GM18951 (cell line): ENCODE measurements around the gene NQO2.

Source experiments
- POLR2A ChIP-seq: IDR thresholded peaks from 4 replicates; pipeline ENCODE4 v1.6.1; 2011; ENCODE audit warnings: mild to moderate bottlenecking; ENCODE audit not compliant: insufficient read length, insufficient read depth; ENCODE audit errors: extremely low read depth
- in situ Hi-C: fragments of 300-500 bp; cut with MboI; formaldehyde crosslinking; loops from one replicate; pipeline ENCODE4 v1.12.0; 2022; ENCODE audit warnings: low sequenced_read_pairs, mixed read lengths, inconsistent platforms; ENCODE audit not compliant: unreplicated experiment

Gene NQO2, protein sequence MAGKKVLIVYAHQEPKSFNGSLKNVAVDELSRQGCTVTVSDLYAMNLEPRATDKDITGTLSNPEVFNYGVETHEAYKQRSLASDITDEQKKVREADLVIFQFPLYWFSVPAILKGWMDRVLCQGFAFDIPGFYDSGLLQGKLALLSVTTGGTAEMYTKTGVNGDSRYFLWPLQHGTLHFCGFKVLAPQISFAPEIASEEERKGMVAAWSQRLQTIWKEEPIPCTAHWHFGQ

DNA sequence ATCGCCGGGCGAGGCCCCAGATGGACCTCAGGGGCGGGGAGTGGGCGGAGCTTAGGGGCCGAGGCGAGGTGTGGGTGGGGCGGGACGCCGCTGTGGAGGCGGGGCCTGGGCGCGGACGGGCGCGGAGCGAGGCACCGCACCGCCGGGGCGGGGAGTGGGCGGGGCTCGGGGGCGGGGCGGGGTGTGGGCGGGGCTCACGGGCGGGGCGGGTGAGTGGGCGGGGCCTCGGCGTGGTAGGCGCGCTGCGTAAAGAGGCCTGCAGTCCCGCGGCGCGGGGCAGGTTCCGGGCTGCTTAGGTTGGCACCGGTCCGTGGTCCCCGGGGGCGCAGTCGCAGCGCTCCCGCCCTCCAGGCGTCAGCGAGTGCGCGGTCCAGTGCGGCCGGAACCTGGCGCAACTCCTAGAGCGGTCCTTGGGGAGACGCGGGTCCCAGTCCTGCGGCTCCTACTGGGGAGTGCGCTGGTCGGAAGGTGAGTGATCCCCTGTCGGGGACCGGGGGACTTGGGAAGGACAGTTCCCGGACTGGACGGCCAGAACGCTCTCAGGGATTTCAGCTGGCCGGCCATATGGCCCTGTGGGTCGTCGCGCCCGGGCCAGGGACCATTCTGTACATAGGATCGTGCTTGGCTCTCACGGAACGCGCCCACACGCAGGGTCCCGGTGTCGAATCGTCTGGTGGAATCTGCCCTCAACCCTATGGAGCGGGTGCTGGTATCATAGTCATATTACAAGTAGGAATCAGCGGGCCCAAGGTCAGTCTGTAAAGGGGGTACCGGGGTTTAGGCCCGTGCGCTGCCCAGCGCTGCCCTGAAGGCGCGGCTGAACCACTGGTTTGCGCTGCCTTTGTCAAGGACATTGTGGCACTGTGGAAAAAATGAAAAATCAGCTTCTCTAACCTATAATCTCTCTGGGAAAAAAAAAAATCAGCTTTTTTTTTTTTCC is at the start of gene NQO2:
TSS of gene NQO2 (plus strand) at position 277 of the 940 bp plus-strand sequence. CDS start 6,659 bp downstream, outside the sequence.
- TF ChIP-seq POLR2A: peak; percentile 78
- in situ Hi-C loops: no loop called here

DNA sequence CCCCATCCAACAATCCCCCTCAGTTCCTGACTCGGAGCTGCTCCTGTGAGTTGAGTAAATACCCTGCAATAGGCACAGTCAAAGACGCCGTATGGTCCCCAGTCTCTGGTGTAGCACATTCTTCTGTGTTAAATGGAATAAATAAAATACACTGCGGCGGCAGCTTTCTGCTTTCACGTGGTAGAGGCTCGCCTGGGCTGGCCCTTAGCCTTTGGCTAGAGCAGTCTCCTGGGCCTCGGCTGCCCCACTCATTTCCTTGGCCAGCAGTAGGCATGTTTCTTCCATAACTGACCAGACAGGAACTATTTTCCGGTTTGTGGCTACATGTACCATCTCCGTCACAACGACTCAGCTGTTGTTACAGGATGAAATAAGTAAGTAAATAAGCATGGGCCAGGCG is 49.0 kb upstream of the NQO2 start:
- no peak for TF ChIP-seq POLR2A
- in situ Hi-C loops: no loop called here

DNA sequence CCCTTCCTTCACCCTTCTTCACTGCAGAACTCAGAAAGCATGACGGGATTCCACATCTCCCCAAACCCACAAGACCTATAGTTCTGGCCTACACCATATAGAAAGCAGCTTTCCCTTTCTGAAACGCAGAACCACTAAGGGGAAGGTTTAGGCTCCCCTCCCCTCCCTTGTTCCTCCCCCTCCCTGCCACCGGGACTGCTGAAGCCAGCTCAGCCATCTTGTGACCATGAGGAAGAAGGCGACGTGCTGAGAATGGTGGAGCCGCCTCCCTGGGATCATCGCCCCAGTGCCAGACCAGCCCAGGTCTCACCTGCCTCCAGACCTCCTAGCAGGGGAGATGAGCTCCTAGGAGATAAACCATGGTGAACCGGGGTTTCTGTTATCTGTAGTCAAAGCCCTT is 48.0 kb upstream of the NQO2 start:
- in situ Hi-C loops: no loop called here
- no peak for TF ChIP-seq POLR2A

DNA sequence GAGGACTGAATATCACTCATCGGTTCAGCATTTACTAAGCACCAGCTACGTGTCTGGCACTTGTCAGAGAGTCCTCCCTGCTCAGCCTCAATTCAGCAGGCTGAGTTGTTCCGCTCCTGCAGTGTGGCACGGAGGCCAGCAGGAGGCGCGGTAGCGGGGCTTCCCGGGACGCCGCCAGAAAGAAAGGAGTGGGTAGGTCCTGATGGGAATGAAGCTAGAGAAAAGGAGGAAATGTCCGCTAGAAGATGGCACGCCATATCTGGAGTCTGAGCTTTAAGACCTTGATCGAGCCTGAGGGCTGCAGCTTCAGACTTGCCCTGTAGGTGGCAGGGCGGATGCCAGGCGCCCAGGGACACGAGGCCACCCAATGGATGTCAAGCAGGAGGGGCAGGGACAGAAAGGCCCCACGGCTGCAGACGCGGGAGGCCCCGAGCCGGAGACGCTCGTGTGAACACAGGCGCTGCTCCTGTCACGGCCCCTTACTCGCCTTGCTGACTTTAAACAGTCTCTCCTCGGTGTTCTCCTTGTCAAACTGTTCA is 47.1 kb upstream of the NQO2 start:
- in situ Hi-C loops: no loop called here
- TF ChIP-seq POLR2A: no peak

DNA sequence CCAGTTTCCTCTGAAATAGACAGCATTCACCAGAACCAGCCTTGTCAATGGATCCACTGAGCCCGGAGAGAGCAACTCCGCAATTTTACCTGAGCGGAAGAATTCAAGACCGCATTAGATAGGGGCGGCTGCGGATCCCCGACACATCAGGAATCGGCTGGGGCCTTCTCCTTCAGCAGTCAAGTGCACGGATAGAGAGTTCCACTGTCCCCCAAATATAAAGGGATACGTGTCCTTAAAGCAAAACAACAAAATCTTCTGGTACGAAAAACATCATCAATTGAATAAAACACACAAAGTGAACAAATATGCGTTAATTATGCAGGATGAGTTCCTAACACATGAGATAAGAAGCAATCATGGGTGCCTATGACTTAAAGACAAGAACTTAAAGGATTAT is 46.6 kb upstream of the NQO2 start:
- TF ChIP-seq POLR2A: no peak
- in situ Hi-C loops: no loop called here

DNA sequence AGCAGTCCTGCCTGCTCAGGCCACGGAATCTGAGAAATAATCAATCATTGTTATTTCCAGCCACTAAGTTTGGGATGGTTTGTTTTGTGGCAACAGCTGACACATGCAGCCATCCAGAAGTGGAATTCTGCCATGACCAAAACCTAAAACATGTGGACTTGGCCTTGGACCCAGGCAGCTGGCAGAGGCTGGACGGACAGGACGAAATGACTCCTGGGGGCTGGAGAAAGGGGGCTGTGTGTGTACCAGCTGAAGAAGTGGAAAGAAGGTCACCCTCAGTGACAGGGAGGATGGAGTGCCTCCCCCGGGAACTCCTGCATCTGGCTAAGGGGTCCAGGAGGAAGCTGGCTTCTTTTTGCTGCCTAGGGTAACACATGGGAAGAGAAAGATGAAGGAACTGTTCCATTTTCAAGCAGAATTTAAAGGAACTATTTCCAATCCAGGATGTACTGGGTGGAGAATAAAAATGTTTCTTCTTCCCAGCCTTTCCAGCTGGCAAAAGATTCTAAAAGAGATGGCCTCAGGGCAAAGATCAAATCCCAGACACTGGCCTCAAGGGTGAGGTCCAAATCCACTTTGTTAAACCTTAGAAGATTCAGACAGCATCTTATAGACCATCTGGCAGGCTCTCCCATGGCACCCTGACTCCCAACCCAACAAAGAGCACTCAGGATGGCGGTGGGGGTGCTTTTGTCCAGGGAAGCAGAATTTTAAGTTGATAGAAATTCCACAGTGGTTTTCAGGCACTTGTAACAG is 42.6 kb upstream of the NQO2 start:
- in situ Hi-C loops: no loop called here
- no peak for TF ChIP-seq POLR2A

DNA sequence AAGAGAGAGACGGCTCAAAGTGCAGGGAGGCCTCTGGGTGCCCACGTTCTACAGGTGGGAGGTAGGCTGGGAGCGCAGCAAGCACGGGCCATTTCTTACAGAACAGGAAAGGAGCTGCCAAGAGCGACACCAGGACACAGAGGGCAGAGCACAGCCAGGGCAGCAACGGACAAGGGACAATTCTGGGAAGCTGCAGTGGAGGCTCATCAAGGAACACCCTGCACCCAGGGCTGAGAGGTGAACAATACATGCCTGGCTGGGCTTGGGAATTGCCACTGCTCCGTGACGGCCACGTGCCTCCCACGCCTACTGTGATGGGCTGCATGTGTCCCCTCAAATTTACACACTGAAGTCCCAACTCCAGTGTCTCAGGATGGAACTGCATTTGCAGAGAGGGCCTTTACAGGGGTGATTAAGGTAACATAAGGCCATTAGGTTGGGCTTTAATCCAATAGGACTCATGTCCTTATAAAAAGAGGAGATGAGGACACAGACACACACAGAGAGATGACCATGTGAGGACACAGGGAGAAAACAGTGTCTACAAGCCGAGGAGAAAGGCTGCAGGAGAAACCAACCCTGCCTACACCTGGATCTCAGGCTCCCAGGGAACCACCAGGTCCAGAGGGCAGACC is 41.9 kb upstream of the NQO2 start:
- no peak for TF ChIP-seq POLR2A
- in situ Hi-C loops: no loop called here

DNA sequence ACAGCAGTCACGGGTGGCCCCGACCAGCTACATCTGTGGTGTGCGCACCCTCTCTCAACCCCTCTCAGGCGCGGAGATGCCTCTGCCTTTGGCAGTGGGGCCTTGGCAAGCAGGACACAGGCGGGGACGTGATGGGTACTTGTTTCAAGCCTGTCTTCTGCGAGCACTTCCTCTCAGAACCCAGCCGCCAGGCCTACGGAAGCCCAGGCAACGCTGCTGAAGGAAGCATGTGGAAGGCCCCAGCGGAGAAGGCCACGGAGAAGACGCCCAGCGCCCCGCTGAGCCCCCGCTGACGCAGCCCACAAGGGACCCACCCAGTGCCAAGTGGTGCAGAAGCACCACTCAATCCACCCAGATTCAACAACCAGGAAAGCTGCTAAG is 41.4 kb upstream of the NQO2 start:
- in situ Hi-C loops: no loop called here
- TF ChIP-seq POLR2A: no peak

DNA sequence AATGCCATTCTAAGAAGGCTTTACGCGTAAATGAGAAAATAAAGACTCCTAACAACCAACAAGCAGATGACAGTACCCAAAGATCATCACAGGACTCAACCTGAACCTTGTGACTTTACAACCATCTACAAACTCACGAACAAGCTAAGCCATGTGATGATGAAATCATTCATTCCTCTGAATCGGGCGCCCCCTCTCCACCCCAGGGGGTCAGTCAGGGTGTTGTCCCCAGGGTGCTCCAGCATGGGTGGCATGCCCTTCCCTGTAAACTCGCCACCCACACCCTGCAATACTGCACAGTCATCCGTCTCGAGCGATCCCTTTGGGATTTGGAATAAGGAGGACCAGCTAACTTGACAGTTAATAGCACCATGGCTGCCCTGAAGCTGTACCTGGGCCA is 40.9 kb upstream of the NQO2 start:
- in situ Hi-C loops: no loop called here
- no peak for TF ChIP-seq POLR2A

DNA sequence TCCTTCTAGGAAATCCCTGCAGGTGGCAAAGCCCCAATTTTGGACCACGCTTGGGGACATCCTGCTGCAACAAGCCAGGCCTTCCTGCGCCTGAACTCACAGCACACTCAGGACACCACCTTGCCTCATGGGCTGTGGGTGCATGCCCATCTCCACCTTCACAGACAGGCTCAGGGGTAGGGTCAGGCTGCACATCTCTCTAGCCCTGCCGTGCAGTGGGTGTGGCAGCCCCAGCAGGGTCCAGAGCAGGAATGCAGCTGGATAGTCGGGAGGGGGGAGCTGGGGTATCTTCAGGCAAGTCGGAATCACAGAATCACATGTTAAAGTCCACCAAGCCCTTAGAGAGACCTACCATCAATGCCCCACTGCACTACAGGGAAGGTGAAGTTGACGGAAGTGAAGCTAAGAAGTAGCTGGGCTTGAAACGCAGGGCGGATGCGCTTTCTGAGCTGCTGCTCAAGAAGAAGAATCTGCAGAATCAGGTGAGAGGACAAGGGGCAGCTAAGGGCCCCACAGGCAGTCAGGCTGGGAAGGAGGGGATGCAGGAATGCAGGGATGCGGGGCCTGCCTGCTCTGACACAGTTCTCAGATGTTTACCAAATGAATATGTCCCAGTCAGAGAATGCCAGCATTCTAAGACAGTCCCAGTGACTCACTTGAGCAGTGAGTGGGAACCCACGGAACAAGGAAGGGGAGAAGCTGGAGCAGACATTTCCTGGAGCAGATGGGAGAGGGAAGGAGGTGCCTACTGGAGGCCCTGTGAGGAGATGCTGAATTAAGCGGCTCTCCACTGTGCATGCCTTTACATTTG is 39.6 kb upstream of the NQO2 start:
- in situ Hi-C loops: no loop called here

DNA sequence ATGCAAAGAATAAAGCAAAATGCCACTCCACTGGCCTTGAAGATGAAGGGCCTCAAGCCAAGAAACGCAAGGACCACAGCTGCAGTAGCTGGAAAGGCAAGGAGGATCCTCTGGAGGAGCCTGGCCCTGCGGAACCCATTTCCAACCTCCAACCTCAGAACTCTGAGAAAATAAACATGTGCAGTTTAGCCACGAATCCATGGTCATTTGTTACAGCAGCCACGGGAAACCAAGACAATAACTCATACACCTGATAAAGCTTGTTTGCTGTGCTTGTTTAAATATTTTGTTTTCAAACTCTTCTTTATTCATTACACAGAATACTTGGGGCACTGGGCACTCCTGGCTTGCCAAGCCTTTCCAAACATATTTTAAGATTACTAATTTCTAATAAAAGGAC is 38.8 kb upstream of the NQO2 start:
- in situ Hi-C loops: no loop called here
- no peak for TF ChIP-seq POLR2A

More for the DNA sequence above, 39.6 kb upstream of the NQO2 start:
- no peak for TF ChIP-seq POLR2A

DNA sequence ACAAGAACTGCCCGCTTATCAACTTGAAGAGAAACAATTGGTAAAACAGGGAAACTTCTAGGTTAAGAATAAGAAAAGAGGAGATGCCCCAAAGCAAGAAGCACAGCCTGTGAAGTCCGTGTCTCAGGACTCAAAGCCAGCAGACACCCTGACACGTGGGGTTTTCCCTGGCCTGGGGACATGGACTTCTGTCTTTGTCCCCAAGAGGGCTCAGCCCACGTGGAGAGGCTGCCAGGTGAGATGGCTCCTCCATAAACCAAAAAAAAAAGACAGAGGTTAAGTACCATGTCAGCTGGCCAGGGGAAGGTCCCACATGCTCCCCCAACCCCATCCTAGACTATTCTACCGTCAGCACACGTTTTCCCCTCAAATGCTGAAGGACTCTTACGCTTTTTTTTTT is 38.2 kb upstream of the NQO2 start:
- in situ Hi-C loops: no loop called here
- TF ChIP-seq POLR2A: no peak
